CD1c-positive myeloid dendritic cell (primary cell): ENCODE data around the gene GALNTL6.
"Not testable (repeated sequence)": the region's sequence is repeated elsewhere in the genome, so short reads cannot be mapped to it uniquely, and the experiment has no call there.

Source experiments
- DNase-seq: peaks from one replicate; pipeline ENCODE4 v3.0.0-alpha.2; 2016; ENCODE audit errors: extremely low spot score

The GALNTL6 gene

GRCh38 chr4:172736046-172736445 is 922.8 kb downstream of the GALNTL6 start:
- DNase-seq = no peak

- DNase-seq = no peak
Observed at GRCh38 chr4:172740434-172740833, 927.2 kb downstream of the GALNTL6 start.

- DNase-seq = no peak
Observed at GRCh38 chr4:172750910-172751309, 937.7 kb downstream of the GALNTL6 start.

- DNase-seq = no peak
Observed at GRCh38 chr4:172751550-172751949, 938.3 kb downstream of the GALNTL6 start.

GRCh38 chr4:172758586-172759340 is 945.6 kb downstream of the GALNTL6 start:
- peak; percentile 29 for DNase-seq

GRCh38 chr4:172760512-172760911 is 947.3 kb downstream of the GALNTL6 start:
- DNase-seq = no peak

GRCh38 chr4:172762895-172763294 is 949.7 kb downstream of the GALNTL6 start:
- DNase-seq = no peak

GRCh38 chr4:172770787-172771186 is 957.6 kb downstream of the GALNTL6 start:
- no peak for DNase-seq

- DNase-seq = no peak
Observed at GRCh38 chr4:172772781-172773180, 959.6 kb downstream of the GALNTL6 start.

GRCh38 chr4:172776203-172776861 is 963.1 kb downstream of the GALNTL6 start:
- DNase-seq = no peak

GRCh38 chr4:172777729-172778431 is 964.7 kb downstream of the GALNTL6 start:
- DNase-seq = no peak

- peak; percentile 10 for DNase-seq
Observed at GRCh38 chr4:172778583-172778982, 965.4 kb downstream of the GALNTL6 start.

GRCh38 chr4:172780566-172781081 is 967.4 kb downstream of the GALNTL6 start:
- no peak for DNase-seq

- DNase-seq = no peak
Observed at GRCh38 chr4:172785613-172786012, 972.4 kb downstream of the GALNTL6 start.

- peak; percentile 72 for DNase-seq
Observed at GRCh38 chr4:172786039-172786792, 973.0 kb downstream of the GALNTL6 start.

GRCh38 chr4:172787111-172787510 is 973.9 kb downstream of the GALNTL6 start:
- peak; percentile 82 for DNase-seq

- no peak for DNase-seq
Observed at GRCh38 chr4:172791841-172792240, 978.6 kb downstream of the GALNTL6 start.

- no peak for DNase-seq
Observed at GRCh38 chr4:172793565-172794306, 980.5 kb downstream of the GALNTL6 start.

GRCh38 chr4:172794307-172794703 is 981.1 kb downstream of the GALNTL6 start:
- DNase-seq = no peak

GRCh38 chr4:172797281-172797680 is 984.1 kb downstream of the GALNTL6 start:
- DNase-seq = not testable (repeated sequence)

GRCh38 chr4:172802032-172802431 is 988.8 kb downstream of the GALNTL6 start:
- DNase-seq = no peak
